GM12892 (cell line): Measurements from ENCODE around the gene DOK4.

Experiments used
- POLR2A ChIP-seq: IDR thresholded peaks from 2 replicates; pipeline ENCODE4 v1.6.1; 2011; ENCODE audit warnings: low read depth, low read length, control low read depth
- POLR2AphosphoS5 ChIP-seq: IDR thresholded peaks from 2 replicates; pipeline ENCODE4 v1.6.1; 2011; ENCODE audit warnings: low read depth, low read length, control low read depth

- TF ChIP-seq POLR2A (no peak), POLR2AphosphoS5 (no peak)
These were observed 15.6 kb downstream of the DOK4 start for GRCh38 chr16:57470711-57471110.
